ENCODE data around the gene SBF2. TPM values are rescaled to one million over a fixed set of nuclear protein-coding genes. Genes with fewer than 3 reads are reported as not detected.
"Not testable (repeated sequence)": the region's sequence is repeated elsewhere in the genome, so short reads cannot be mapped to it uniquely, and the experiment has no call there.

SBF2 gene
- total RNA-seq, 4 donors from 2014 or later = 42.3 to 106 (median 45.3) TPM

DNA sequence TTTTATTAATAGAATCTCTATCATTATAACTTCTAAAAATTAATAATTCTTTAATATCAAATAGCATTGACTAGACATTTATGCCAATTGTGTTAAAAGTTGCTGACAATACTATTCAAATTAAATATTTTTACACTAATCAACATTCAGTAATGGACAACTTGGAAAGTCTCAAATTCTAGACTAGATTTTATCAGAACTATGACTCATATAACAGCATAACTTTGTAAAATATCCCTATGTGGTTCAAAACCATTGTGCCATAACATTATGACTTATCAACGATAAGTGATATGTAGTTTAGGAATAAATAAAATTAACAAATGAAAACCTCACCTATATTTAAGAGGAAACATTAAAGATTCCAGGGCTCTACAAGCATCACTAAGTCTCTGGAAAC, 291.8 kb downstream of the SBF2 start:
- WGBS = 63% methylated on average over 1 of the region's 1 CpG
- TF ChIP-seq, protein P1, sequence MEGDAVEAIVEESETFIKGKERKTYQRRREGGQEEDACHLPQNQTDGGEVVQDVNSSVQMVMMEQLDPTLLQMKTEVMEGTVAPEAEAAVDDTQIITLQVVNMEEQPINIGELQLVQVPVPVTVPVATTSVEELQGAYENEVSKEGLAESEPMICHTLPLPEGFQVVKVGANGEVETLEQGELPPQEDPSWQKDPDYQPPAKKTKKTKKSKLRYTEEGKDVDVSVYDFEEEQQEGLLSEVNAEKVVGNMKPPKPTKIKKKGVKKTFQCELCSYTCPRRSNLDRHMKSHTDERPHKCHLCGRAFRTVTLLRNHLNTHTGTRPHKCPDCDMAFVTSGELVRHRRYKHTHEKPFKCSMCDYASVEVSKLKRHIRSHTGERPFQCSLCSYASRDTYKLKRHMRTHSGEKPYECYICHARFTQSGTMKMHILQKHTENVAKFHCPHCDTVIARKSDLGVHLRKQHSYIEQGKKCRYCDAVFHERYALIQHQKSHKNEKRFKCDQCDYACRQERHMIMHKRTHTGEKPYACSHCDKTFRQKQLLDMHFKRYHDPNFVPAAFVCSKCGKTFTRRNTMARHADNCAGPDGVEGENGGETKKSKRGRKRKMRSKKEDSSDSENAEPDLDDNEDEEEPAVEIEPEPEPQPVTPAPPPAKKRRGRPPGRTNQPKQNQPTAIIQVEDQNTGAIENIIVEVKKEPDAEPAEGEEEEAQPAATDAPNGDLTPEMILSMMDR (IDR thresholded peaks at IDR 0.05) = no peak
- TF ChIP-seq EP300 (IDR thresholded peaks at IDR 0.05) (no peak), POLR2AphosphoS5 (IDR thresholded peaks at IDR 0.05) (no peak), POLR2A (IDR thresholded peaks at IDR 0.05) (no peak)
- peaks cover 7% of the 10 kb centered on the region for H3K9me3 ChIP-seq
- DNase-seq (ENCODE audit: low spot score in 2 of 2) = no peak
- H3K4me1 ChIP-seq = no peaks in the 10 kb centered on the region
- H3K4me3 ChIP-seq = no peak overlapping the region
- H3K36me3 ChIP-seq = peaks cover 6% of the 10 kb centered on the region
- no peak overlapping the region for H3K27ac ChIP-seq
- no peaks in the 10 kb centered on the region for H3K27me3 ChIP-seq

DNA sequence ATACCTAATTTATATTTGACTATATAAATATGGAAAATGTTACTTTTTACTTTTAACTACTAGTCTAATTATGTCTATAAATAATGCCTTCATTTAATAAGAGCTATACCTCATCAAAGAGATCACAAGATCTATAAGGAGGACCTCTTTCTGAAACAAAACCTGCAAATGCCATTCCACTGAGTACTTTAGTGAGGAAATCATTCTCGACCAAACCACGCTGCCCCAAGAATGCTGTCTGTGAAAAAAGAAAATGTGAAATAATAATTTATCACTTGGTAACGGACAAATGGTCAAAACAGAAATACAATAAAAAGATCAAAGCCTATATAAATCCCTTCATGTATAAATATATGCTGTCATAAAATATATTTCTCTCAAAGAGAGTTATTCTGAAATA, 301.7 kb downstream of the SBF2 start:
- H3K9me3 ChIP-seq = no peaks in the 10 kb centered on the region
- H3K36me3 ChIP-seq = peaks cover 36% of the 10 kb centered on the region
- TF ChIP-seq POLR2AphosphoS5 (IDR thresholded peaks at IDR 0.05) = no peak
- TF ChIP-seq, protein P1 (IDR thresholded peaks at IDR 0.05) = no peak
- no peak for TF ChIP-seq EP300 (IDR thresholded peaks at IDR 0.05)
- TF ChIP-seq POLR2A (IDR thresholded peaks at IDR 0.05) = no peak
- DNase-seq (ENCODE audit: low spot score in 2 of 2) = no peak
- 92% methylated on average over 3 of the region's 3 CpGs for WGBS
- no peak overlapping the region for H3K27ac ChIP-seq
- no peaks in the 10 kb centered on the region for H3K4me1 ChIP-seq
- no peak overlapping the region for H3K4me3 ChIP-seq
- no peaks in the 10 kb centered on the region for H3K27me3 ChIP-seq

DNA sequence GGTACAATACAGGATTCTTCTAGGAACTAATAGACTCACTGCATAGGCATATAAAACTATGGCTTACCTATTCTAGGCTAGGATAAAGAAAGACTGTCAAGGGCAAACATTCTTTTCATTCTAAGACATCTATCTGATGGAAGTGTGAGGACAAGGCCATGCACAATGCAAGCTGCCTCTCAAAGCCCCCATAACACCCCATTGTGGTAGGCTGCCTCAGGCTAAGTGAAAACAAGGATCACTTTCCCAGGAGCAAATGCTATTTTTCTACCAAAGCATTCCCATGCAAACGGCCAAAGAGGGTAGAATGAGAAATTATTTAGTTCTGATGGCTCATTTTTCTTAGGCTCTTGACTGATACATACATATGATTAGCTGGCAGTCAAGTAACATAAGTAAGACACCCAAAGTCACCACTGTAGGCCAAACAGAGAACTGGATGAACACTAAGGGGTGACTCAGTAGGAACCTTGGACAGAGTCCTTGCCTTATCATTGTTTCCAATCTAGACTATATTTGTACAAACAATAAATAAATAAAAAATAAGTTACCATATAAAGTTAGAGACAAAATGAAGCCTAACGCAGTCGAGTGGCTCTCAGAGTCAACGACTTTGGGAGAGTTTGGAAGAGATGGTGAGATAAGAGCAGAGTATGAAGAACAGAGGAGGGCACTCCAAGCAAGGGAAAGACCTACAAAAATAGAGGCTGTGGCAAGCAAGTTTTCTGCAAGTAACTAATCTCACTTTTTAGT, 303.6 kb downstream of the SBF2 start:
- Histone ChIP-seq H3K36me3 (peaks cover 23% of the 10 kb centered on the region), H3K9me3 (no peaks in the 10 kb centered on the region), H3K27ac (no peak overlapping the region), H3K4me3 (no peak overlapping the region), H3K4me1 (no peaks in the 10 kb centered on the region), H3K27me3 (no peaks in the 10 kb centered on the region)
- DNase-seq (ENCODE audit: low spot score in 2 of 2) = no peak
- 67% methylated on average over 4 of the region's 4 CpGs for WGBS
- TF ChIP-seq EP300 (IDR thresholded peaks at IDR 0.05) = no peak
- no peak for TF ChIP-seq POLR2A (IDR thresholded peaks at IDR 0.05)
- TF ChIP-seq, protein P1 (IDR thresholded peaks at IDR 0.05) = no peak
- TF ChIP-seq POLR2AphosphoS5 (IDR thresholded peaks at IDR 0.05) = no peak

DNA sequence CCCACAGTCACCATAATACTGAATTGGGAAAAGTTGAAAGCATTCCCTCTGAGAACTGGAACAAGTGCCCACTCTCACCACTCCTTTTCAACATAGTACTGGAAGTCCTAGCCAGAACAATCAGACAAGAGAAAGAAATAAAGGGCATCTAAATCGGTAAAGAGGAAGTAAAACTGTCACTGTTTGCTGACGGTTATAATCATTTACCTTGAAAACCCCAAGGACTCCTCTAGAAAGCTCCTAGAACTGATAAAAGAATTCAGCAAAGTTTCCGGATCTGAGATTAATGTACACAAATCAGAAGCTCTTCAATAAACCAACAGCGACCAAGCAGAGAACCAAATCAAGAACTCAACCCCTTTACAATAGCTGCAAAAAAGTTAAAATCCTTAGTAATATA, 306.7 kb downstream of the SBF2 start:
- H3K27me3 ChIP-seq; H3K27ac ChIP-seq; H3K4me3 ChIP-seq; DNase-seq (ENCODE audit: low spot score in 2 of 2); H3K9me3 ChIP-seq; H3K4me1 ChIP-seq: not testable (repeated sequence)
- peaks cover 24% of the 10 kb centered on the region for H3K36me3 ChIP-seq
- WGBS = 89% methylated on average over 4 of the region's 4 CpGs

DNA sequence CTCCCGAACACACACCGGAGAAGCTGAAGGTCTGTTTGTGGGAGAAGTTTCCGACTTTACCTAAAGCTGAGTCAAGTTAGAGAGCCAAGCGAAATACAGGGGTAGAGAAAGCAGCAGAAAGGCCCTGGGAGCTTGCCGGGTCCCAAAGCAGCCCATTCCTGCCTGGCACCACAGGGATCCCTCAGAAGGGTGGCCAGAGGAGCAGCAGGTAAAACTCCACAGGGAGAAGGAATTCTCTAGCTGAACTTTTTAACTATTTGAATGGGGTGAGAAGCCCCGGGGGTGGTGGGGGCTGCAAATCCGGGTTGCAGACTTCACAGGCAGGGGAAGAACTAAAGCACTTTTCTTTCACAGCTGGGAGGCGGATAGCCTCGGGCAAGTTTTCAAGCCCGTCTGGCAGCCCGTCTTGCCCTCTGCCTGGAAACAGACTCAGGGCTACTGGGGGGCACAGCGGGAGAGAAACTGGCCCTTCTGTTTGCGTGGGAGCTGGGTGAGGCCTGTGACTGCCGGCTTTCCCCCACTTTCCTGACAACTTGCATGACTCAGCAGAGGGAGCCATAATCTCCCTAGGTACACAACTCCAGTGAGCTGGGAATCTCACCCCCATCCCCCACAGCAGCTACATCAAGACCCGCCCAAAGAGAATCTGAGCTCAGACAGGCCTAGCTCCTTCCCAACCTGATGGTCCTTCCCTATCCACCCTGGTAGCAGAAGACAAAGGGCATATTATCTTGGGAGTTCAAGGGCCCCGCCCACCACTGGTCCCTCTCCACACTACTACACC, 311.0 kb downstream of the SBF2 start:
- Histone ChIP-seq H3K4me3 (no peak overlapping the region), H3K4me1 (peaks cover 6% of the 10 kb centered on the region), H3K27ac (no peak overlapping the region), H3K36me3 (peaks cover 8% of the 10 kb centered on the region), H3K9me3 (no peaks in the 10 kb centered on the region), H3K27me3 (no peaks in the 10 kb centered on the region)
- WGBS = 85% methylated on average over 16 of the region's 16 CpGs
- no peak for TF ChIP-seq POLR2AphosphoS5 (IDR thresholded peaks at IDR 0.05)
- TF ChIP-seq EP300 (IDR thresholded peaks at IDR 0.05) = no peak
- TF ChIP-seq, protein P1 (IDR thresholded peaks at IDR 0.05) = no peak
- TF ChIP-seq POLR2A (IDR thresholded peaks at IDR 0.05) = no peak
- DNase-seq (ENCODE audit: low spot score in 2 of 2) = no peak
